ENCODE data around the gene DHODH.
A peak's percentile ranks its signal among the peaks of the same experiment; 100 is the strongest.

Gene DHODH

GRCh38 chr16:72064361-72064894 lies 55.9 kb downstream of the DHODH start:
- no peaks in the 10 kb centered on the region for H3K4me1 ChIP-seq (ENCODE audit: control insufficient read depth, insufficient read depth, low read length)
- ChIA-PET POLR2A (no interaction called here), CTCF (no interaction called here)
- no peak overlapping the region for H3K27ac ChIP-seq (ENCODE audit: extremely low read depth, low read depth, low read length)
- H3K4me3 ChIP-seq (ENCODE audit: low read depth, low read length): no peak overlapping the region
- TF ChIP-seq ZNF776 (tag by site-specific recombination; IDR thresholded peaks at IDR 0.05; ENCODE audit: borderline replicate concordance): no peak
- no peak for TF ChIP-seq SP3 (tag by site-specific recombination; IDR thresholded peaks at IDR 0.05)
- TF ChIP-seq ZNF473 (tag by site-specific recombination; IDR thresholded peaks at IDR 0.05): no peak
- TF ChIP-seq SCRT2 (tag by site-specific recombination; IDR thresholded peaks at IDR 0.05): no peak
- TF ChIP-seq ZNF211 (tag by site-specific recombination; IDR thresholded peaks at IDR 0.05; ENCODE audit: low read depth): no peak
- TF ChIP-seq ZBTB48 (tag by site-specific recombination; IDR thresholded peaks at IDR 0.05): no peak
- no peak for TF ChIP-seq ZNF324 (tag by site-specific recombination; IDR thresholded peaks at IDR 0.05)
- no peak for TF ChIP-seq GLIS1 (tag by site-specific recombination; IDR thresholded peaks at IDR 0.05)
- TF ChIP-seq ZNF510 (tag by site-specific recombination; IDR thresholded peaks at IDR 0.05; ENCODE audit: insufficient replicate concordance): no peak
- no peak for TF ChIP-seq RBAK (tag by site-specific recombination; IDR thresholded peaks at IDR 0.05)
- no peak for TF ChIP-seq ZFP69B (tag by site-specific recombination; IDR thresholded peaks at IDR 0.05)
- no peak for TF ChIP-seq ZNF280D (tag by site-specific recombination; IDR thresholded peaks at IDR 0.05)
- TF ChIP-seq ZNF416 (tag by site-specific recombination; IDR thresholded peaks at IDR 0.05): no peak
- TF ChIP-seq PATZ1 (tag by site-specific recombination; IDR thresholded peaks at IDR 0.05): no peak
- TF ChIP-seq ZNF157 (tag by site-specific recombination; IDR thresholded peaks at IDR 0.05): no peak
- TF ChIP-seq KLF9 (tag by site-specific recombination; IDR thresholded peaks at IDR 0.05; ENCODE audit: low read depth): no peak
- no peak for TF ChIP-seq ZSCAN23 (tag by site-specific recombination; IDR thresholded peaks at IDR 0.05)
- no peak for TF ChIP-seq ZFP41 (tag by site-specific recombination; IDR thresholded peaks at IDR 0.05; ENCODE audit: borderline replicate concordance)
- no peak for TF ChIP-seq ZNF155 (tag by site-specific recombination; IDR thresholded peaks at IDR 0.05)
- H3K36me3 ChIP-seq (ENCODE audit: control insufficient read depth in 2 of 2, insufficient read depth in 1 of 2, low read length in 2 of 2): no peaks in the 10 kb centered on the region
- H3K9me3 ChIP-seq (ENCODE audit: control insufficient read depth, insufficient read depth, low read depth, low read length): no peaks in the 10 kb centered on the region

DNA sequence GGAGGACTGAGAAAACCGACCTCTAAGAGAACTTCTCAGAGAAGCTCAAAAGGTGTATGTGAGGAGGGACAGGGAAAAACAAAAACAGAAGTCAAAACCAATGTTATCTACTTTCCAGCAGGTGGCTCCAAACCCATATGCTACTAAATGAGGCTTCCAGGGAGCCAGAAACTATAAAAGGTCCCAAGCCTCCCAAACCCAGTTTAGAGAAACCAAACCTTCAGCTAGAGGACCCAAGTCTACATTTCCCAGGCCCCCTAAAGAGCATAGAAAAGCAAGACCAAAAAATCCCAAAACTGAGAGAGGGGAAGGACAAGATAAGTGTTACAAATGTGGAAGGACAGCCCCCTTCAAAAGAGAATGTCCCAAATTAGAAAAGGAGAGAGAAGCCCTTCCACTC lies 58.2 kb downstream of the DHODH start:
- H3K4me3 ChIP-seq (ENCODE audit: low read depth, low read length): no peak overlapping the region
- no peak overlapping the region for H3K27ac ChIP-seq (ENCODE audit: extremely low read depth, low read depth, low read length)
- H3K36me3 ChIP-seq (ENCODE audit: control insufficient read depth in 2 of 2, insufficient read depth in 1 of 2, low read length in 2 of 2): no peaks in the 10 kb centered on the region
- no peaks in the 10 kb centered on the region for H3K9me3 ChIP-seq (ENCODE audit: control insufficient read depth, insufficient read depth, low read depth, low read length)
- no peaks in the 10 kb centered on the region for H3K4me1 ChIP-seq (ENCODE audit: control insufficient read depth, insufficient read depth, low read length)
- ChIA-PET POLR2A (no interaction called here), CTCF (interaction anchor here (0.6 to 1.8 kb wide), 12 partner anchors 9 to 479 kb away, joined by 3 to 9 read pairs (median 4); partner anchors contain the start of genes DHX38 and TXNL4B)
- no peak for TF ChIP-seq ZNF274 (IDR thresholded peaks at IDR 0.05; ENCODE audit: low read length)
- no peak for TF ChIP-seq ZNF274 (tag by site-specific recombination; IDR thresholded peaks at IDR 0.05; ENCODE audit: borderline replicate concordance)
- TF ChIP-seq SETDB1 (IDR thresholded peaks at IDR 0.05; ENCODE audit: insufficient read length, low read length): no peak
- TF ChIP-seq ZNF654 (tag by site-specific recombination; IDR thresholded peaks at IDR 0.05; ENCODE audit: low read depth): peak; percentile 66
- TF ChIP-seq HOXC10 (CRISPR knock-in tag; IDR thresholded peaks at IDR 0.05): no peak
- TF ChIP-seq ZNF501 (tag by site-specific recombination; IDR thresholded peaks at IDR 0.05): no peak
- TF ChIP-seq YY2 (tag by site-specific recombination; IDR thresholded peaks at IDR 0.05): no peak
- TF ChIP-seq KLF9 (tag by site-specific recombination; IDR thresholded peaks at IDR 0.05; ENCODE audit: low read depth): no peak
- no peak for TF ChIP-seq ZNF398 (tag by site-specific recombination; IDR thresholded peaks at IDR 0.05)
- no peak for TF ChIP-seq ZNF544 (tag by site-specific recombination; IDR thresholded peaks at IDR 0.05)
- TF ChIP-seq ZNF133 (tag by site-specific recombination; IDR thresholded peaks at IDR 0.05): no peak
- no peak for TF ChIP-seq ZNF221 (tag by site-specific recombination; IDR thresholded peaks at IDR 0.05; ENCODE audit: borderline replicate concordance)
- no peak for TF ChIP-seq ZNF426 (tag by site-specific recombination; IDR thresholded peaks at IDR 0.05)
- TF ChIP-seq ZNF549 (tag by site-specific recombination; IDR thresholded peaks at IDR 0.05): no peak
